ENCODE measurements around the gene GOLGA8R. TPM values are rescaled to one million over a fixed set of nuclear protein-coding genes. Genes with fewer than 3 reads are reported as not detected.
"Not testable (repeated sequence)": the region's sequence is repeated elsewhere in the genome, so short reads cannot be mapped to it uniquely, and the experiment has no call there.

The GOLGA8R gene, protein sequence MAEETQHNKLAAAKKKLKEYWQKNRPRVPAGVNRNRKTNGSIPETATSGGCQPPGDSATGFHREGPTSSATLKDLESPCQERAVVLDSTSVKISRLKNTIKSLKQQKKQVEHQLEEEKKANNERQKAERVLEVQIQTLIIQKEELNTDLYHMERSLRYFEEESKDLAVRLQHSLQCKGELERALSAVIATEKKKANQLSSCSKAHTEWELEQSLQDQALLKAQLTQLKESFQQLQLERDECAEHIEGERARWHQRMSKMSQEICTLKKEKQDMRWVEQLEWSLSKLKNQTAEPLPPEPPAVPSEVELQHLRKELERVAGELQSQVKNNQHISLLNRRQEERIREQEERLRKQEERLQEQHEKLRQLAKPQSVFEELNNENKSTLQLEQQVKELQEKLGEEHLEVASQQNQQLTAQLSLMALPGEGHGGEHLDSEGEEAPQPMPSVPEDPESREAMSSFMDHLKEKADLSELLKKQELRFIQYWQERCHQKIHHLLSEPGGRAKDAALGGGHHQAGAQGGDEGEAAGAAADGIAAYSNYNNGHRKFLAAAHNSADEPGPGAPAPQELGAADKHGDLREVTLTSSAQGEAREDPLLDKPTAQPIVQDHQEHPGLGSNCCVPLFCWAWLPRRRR
- total RNA-seq (1 to 10 TPM in 2 of 5 donors, under 1 TPM in 2, not detected in 1; 0.72 to 7.9 (median 1.9) TPM), polyA plus RNA-seq (under 1 TPM; 0.31 to 0.61 (median 0.40) TPM)
- long read RNA-seq, donor 1: 0 reads
- long read RNA-seq, donor 2: 0 reads
- long read RNA-seq, donor 3: 0 reads
- long read RNA-seq, donor 4: 0 reads
- long read RNA-seq, donor 5: 0 reads
- long read RNA-seq, donor 6: 0 reads
- long read RNA-seq, donor 7: 0 reads
- long read RNA-seq, donor 8: 0 reads
- long read RNA-seq, donor 9: 0 reads
- long read RNA-seq, donor 10: 0 reads

- DNase-seq; H3K4me3 ChIP-seq; H3K36me3 ChIP-seq; intact Hi-C loops (cut with DNase I; ENCODE audit: low total_unique reads); H3K4me1 ChIP-seq; H3K9me3 ChIP-seq; H3K27ac ChIP-seq; H3K27me3 ChIP-seq: not testable (repeated sequence)
- WGBS, 5 donors: 96% methylated on average over 3 of the region's 7 CpGs; no CpG with 5 or more reads in 4 of the 5 donors
Observed at GRCh38 chr15:30414160-30414559, at the start of gene GOLGA8R. TSS of gene GOLGA8R (minus strand) at chr15:30414260. CDS start at chr15:30414162, 98 bp downstream.

DNA sequence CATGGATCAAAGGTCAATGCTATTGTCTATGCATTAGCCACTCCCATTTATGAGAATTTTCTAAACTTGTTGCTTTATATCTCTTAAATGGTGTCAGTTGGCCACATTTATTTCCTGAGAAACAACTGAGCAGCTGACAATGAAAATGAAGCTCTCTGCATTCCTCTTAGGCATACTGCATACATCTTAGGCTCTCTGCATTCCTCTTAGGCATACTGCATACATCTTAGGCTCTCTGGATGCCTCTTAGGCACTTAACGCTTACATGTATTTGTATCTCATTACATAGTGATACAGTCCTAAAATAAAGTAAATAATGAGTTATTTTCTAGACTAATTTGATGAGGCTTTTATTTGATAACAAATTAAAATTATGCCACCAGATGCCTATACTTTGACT lies 49.8 kb upstream of the GOLGA8R start:
- H3K9me3 ChIP-seq; DNase-seq; H3K4me3 ChIP-seq; H3K36me3 ChIP-seq; H3K27me3 ChIP-seq; H3K27ac ChIP-seq; intact Hi-C loops (cut with DNase I; ENCODE audit: low total_unique reads); H3K4me1 ChIP-seq: not testable (repeated sequence)
- no CpG with 5 or more reads among the region's 1 CpG for WGBS, 5 donors

DNA sequence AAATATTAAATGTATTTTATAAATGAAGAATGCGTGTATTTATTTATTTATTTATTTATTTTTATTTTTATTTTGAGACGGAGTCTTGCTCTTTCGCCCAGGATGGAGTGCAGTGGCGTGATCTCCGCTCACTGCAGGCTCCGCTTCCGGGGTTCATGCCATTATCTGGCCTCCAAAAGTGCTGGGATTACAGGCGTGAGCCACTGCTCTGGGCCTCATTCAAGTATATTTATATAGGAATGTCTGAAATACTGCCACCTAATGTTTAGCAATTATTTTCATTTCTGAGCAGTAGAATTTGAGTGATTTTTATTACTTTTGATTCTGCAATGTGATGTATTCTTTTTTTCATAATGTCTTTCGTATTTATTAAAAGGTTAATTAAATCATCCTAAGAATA lies 48.1 kb upstream of the GOLGA8R start:
- H3K27me3 ChIP-seq; H3K9me3 ChIP-seq; intact Hi-C loops (cut with DNase I; ENCODE audit: low total_unique reads); H3K27ac ChIP-seq; H3K36me3 ChIP-seq; DNase-seq; H3K4me3 ChIP-seq; H3K4me1 ChIP-seq: not testable (repeated sequence)
- no CpG with 5 or more reads among the region's 9 CpGs for WGBS, 5 donors

GRCh38 chr15:30452702-30453101 lies 38.6 kb upstream of the GOLGA8R start:
- H3K4me3 ChIP-seq; H3K27me3 ChIP-seq; intact Hi-C loops (cut with DNase I; ENCODE audit: low total_unique reads); H3K27ac ChIP-seq; H3K36me3 ChIP-seq; H3K9me3 ChIP-seq; H3K4me1 ChIP-seq; DNase-seq: not testable (repeated sequence)

GRCh38 chr15:30438348-30438747 lies 24.3 kb upstream of the GOLGA8R start:
- 25 to 67% (median 40%) methylated on average over 1 to 2 of the region's 3 CpGs; no CpG with 5 or more reads in 1 of the 5 donors for WGBS, 5 donors
- H3K4me3 ChIP-seq; H3K27me3 ChIP-seq; H3K9me3 ChIP-seq; intact Hi-C loops (cut with DNase I; ENCODE audit: low total_unique reads); H3K4me1 ChIP-seq; H3K27ac ChIP-seq; DNase-seq; H3K36me3 ChIP-seq: not testable (repeated sequence)

GRCh38 chr15:30435878-30436277 lies 21.8 kb upstream of the GOLGA8R start:
- H3K4me1 ChIP-seq; H3K36me3 ChIP-seq; H3K27me3 ChIP-seq; H3K9me3 ChIP-seq; intact Hi-C loops (cut with DNase I; ENCODE audit: low total_unique reads); H3K4me3 ChIP-seq; H3K27ac ChIP-seq; DNase-seq: not testable (repeated sequence)
- WGBS, 5 donors: 90 to 93% (median 91%) methylated on average over 3 to 4 of the region's 5 CpGs

DNA sequence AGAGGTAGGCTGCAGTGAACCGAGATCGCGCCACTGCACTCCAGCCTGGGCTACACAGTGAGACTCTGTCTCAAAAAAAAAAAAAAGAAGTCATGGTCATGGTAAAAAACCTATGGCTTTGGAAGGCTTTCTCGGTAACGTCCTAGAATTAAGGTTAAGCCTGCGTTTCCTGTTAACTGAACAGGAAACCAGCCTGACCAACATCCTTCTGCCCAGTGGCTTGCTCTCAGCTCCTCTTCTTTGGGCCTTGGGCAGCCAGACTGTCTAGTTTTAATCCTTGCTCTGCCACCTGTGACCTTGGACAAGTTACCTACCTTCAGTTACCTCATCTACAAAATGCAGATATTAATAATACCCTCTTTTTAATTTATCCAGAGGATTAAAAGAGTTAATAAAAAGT lies 6.7 kb upstream of the GOLGA8R start:
- H3K4me1 ChIP-seq; intact Hi-C loops (cut with DNase I; ENCODE audit: low total_unique reads); H3K4me3 ChIP-seq; H3K36me3 ChIP-seq; H3K27me3 ChIP-seq; H3K9me3 ChIP-seq; DNase-seq; H3K27ac ChIP-seq: not testable (repeated sequence)
- WGBS, 5 donors: 74 to 92% (median 81%) methylated on average over 4 to 6 of the region's 6 CpGs

- H3K4me1 ChIP-seq; H3K27me3 ChIP-seq; H3K27ac ChIP-seq; H3K9me3 ChIP-seq; intact Hi-C loops (cut with DNase I; ENCODE audit: low total_unique reads); H3K4me3 ChIP-seq; H3K36me3 ChIP-seq: not testable (repeated sequence)
- whole genome bisulfite sequencing, 5 donors: 78 to 86% (median 80%) methylated on average over 4 to 6 of the region's 6 CpGs
- peak in 1 of 2 donors; percentile 2 for DNase-seq
Observed at GRCh38 chr15:30407636-30408035, 6.4 kb downstream of the GOLGA8R start.

All from stomach (tissue), 19 donors.